ENCODE results near the gene ASB14. TPM values are rescaled to one million over a fixed set of nuclear protein-coding genes. Genes with fewer than 3 reads are reported as not detected.

ASB14 gene
- total and polyA plus RNA-seq, 2 donors from 2014 or later = not detected

DNA sequence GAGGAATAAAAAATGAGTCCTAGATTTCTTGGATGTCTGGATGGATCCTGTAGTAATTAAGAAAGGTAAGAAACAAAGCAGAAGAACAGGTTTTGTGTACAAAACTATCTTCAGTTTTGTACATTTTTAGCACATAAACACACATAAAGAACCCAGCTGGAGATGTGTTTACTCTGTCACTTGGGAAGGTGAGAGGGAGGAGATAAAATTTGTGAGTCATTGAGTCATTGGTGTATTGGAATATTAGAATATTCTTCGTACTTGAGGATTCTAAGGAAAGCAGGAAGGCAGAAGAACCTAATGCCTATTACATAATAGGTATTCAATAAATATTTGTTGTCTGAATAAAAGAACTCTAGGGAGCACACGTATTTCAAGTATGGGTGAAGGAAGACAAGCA lies 47.5 kb downstream of the ASB14 start:
- Histone ChIP-seq H3K4me1 (ENCODE audit: control insufficient read depth in 2 of 3, insufficient read depth in 2 of 3, low read depth in 1 of 3, low read length in 3 of 3) (no peaks in the 10 kb centered on the region), H3K27ac (ENCODE audit: low read depth in 2 of 2, low read length in 2 of 2) (no peak overlapping the region), H3K9ac (ENCODE audit: low read length in 3 of 3) (no peak overlapping the region), H3K9me3 (ENCODE audit: control insufficient read depth in 2 of 3, insufficient read depth in 1 of 3, low read length in 3 of 3) (no peaks in the 10 kb centered on the region), H3K27me3 (ENCODE audit: control insufficient read depth, insufficient read depth, low read length) (no peaks in the 10 kb centered on the region), H3K36me3 (ENCODE audit: control insufficient read depth in 2 of 3, insufficient read depth in 3 of 3, low read length in 3 of 3) (peaks cover 14 to 46% (median 23%) of the 10 kb centered on the region in 3 donors), H3K4me3 (ENCODE audit: low read length in 3 of 3) (no peak overlapping the region)
- TF ChIP-seq, protein P1, sequence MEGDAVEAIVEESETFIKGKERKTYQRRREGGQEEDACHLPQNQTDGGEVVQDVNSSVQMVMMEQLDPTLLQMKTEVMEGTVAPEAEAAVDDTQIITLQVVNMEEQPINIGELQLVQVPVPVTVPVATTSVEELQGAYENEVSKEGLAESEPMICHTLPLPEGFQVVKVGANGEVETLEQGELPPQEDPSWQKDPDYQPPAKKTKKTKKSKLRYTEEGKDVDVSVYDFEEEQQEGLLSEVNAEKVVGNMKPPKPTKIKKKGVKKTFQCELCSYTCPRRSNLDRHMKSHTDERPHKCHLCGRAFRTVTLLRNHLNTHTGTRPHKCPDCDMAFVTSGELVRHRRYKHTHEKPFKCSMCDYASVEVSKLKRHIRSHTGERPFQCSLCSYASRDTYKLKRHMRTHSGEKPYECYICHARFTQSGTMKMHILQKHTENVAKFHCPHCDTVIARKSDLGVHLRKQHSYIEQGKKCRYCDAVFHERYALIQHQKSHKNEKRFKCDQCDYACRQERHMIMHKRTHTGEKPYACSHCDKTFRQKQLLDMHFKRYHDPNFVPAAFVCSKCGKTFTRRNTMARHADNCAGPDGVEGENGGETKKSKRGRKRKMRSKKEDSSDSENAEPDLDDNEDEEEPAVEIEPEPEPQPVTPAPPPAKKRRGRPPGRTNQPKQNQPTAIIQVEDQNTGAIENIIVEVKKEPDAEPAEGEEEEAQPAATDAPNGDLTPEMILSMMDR (IDR thresholded peaks at IDR 0.05; ENCODE audit: borderline replicate concordance, extremely low read depth, insufficient read depth) = no peak
- DNase-seq (no peak), FAIRE-seq (no peak)
- intact Hi-C loops (cut with DNase I) = no loop called here

DNA sequence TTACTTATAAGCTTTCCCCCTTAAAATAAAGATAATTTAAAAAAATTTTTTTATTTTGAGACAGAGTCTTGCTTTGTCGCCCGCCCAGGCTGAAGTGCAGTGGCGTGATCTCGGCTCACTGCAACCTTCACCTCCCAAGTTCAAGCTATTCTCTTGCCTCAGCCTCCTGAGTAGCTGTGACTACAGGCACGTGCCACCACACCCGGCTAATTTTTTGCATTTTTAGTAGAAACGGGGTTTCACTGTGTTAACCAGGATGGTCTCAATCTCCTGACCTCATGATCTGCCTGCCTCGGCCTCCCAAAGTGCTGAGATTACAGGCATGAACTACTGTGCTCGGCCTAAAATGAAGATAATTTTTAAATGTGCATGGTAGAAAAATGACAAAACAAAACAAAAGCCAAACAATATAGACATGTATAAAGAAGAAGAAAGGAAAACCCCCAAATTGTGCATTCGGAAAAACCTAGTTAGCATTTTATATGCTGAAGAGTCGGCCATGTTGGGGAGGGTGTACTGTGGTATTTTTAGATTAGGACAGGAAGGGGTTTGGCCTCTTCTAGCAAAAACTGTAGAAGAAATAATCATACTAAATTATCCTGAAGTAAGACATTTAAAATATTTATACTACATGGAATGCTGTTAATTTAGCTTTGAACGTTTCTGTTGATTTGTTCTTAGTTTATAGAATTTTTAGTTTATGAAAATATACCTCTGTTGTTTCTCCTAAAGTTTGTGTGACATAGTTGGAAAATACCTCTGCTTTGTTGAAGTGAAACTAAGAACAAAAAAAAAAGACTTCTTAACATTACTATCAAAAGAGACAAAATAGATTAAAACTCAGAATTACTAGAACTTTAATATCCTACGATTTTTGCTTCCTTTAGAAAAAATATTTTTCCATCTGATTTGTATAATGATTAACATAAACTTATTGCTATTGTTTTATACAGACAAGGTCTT lies 57.6 kb downstream of the ASB14 start:
- no peak overlapping the region for H3K27ac ChIP-seq (ENCODE audit: low read depth in 2 of 2, low read length in 2 of 2)
- no peaks in the 10 kb centered on the region for H3K4me1 ChIP-seq (ENCODE audit: control insufficient read depth in 2 of 3, insufficient read depth in 2 of 3, low read depth in 1 of 3, low read length in 3 of 3)
- peaks cover 0 to 4% (median 3%) of the 10 kb centered on the region in 3 donors for H3K36me3 ChIP-seq (ENCODE audit: control insufficient read depth in 2 of 3, insufficient read depth in 3 of 3, low read length in 3 of 3)
- H3K27me3 ChIP-seq (ENCODE audit: control insufficient read depth, insufficient read depth, low read length) = no peaks in the 10 kb centered on the region
- peak; percentile 32 for FAIRE-seq
- H3K9me3 ChIP-seq (ENCODE audit: control insufficient read depth in 2 of 3, insufficient read depth in 1 of 3, low read length in 3 of 3) = no peaks in the 10 kb centered on the region
- intact Hi-C loops (cut with DNase I) = no loop called here
- H3K9ac ChIP-seq (ENCODE audit: low read length in 3 of 3) = no peak overlapping the region
- TF ChIP-seq, protein P1 (IDR thresholded peaks at IDR 0.05; ENCODE audit: borderline replicate concordance, extremely low read depth, insufficient read depth) = no peak
- DNase-seq = no peak
- no peak overlapping the region for H3K4me3 ChIP-seq (ENCODE audit: low read length in 3 of 3)

DNA sequence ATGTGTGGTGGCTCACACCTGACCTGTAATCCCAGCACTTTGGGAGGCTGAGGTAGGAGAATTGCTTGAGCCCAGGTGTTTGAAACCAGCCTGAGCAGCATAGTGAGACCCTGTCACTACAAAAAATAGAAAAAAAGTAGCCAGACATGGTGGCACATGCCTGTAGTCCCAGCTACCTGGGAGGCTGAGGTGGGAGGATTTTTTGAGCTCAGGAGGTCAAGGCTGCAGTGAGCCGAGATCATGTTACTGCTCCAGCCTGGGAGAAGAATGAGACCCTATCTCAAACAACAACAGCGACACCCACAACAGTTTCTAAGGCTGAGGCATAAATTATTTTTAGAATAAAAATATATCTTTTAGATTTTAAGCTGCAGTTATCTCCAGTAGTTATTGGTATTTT lies 58.7 kb downstream of the ASB14 start:
- H3K36me3 ChIP-seq (ENCODE audit: control insufficient read depth in 2 of 3, insufficient read depth in 3 of 3, low read length in 3 of 3) = peaks cover 0 to 4% (median 2%) of the 10 kb centered on the region in 3 donors
- H3K9ac ChIP-seq (ENCODE audit: low read length in 3 of 3) = no peak overlapping the region
- H3K9me3 ChIP-seq (ENCODE audit: control insufficient read depth in 2 of 3, insufficient read depth in 1 of 3, low read length in 3 of 3) = no peaks in the 10 kb centered on the region
- DNase-seq (no peak), FAIRE-seq (no peak)
- no peak overlapping the region for H3K27ac ChIP-seq (ENCODE audit: low read depth in 2 of 2, low read length in 2 of 2)
- H3K4me3 ChIP-seq (ENCODE audit: low read length in 3 of 3) = no peak overlapping the region
- intact Hi-C loops (cut with DNase I) = no loop called here
- TF ChIP-seq, protein P1 (IDR thresholded peaks at IDR 0.05; ENCODE audit: borderline replicate concordance, extremely low read depth, insufficient read depth) = no peak
- H3K27me3 ChIP-seq (ENCODE audit: control insufficient read depth, insufficient read depth, low read length) = no peaks in the 10 kb centered on the region
- H3K4me1 ChIP-seq (ENCODE audit: control insufficient read depth in 2 of 3, insufficient read depth in 2 of 3, low read depth in 1 of 3, low read length in 3 of 3) = peaks cover 0 to under 1% (median 0%) of the 10 kb centered on the region in 3 donors
